Measurements from ENCODE around the gene ARHGAP28. TPM values are rescaled to one million over a fixed set of nuclear protein-coding genes. Genes with fewer than 3 reads are reported as not detected.

ARHGAP28 gene
- total and polyA plus RNA-seq, 9 donors: 18.7 to 36.0 (median 25.4) TPM

DNA sequence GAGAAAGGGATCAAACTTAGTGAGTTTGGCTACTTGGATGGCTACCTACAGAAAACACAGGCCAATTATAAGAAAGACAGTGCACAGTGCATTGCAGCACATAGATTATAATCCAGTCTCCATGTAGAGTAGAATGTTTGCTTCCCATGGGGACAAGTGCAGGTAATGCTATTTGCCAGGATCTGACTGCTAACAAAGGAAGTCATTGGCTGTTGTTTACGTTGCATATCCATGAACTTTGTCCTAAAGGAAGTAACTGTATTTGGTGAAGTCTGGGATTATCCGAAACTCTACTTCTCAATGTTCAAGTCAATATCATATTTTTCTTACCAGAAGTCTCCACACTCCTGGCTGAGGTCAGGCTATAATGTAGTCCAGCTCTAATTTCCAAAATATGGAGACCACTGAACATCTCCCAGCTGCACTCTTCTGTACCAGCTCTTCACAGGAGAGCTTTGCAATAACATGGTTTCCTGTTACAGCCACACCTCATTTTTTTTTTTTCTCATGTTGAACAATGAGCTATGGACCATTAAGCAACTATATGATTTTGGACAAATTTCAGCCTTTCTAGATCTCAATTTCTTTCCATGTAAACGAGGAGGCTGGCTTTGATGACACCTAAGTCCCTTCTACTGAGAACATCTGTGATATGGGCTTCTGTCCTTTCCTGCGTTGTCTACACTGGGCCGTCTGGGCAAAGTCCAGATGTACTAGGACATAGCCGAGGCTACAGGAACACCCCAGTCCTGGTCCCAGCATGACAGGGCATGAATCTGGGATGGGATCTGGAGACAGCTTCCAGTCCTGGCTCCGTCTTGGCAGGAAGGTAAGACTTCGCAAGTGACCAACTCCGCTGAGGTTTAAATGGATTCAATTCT lies 233.3 kb downstream of the ARHGAP28 start:
- Histone ChIP-seq H3K4me3 (ENCODE audit: low read length) (no peak overlapping the region), H3K4me1 (ENCODE audit: control insufficient read depth, insufficient read depth, low read length) (no peaks in the 10 kb centered on the region), H3K9me3 (replicated peaks; ENCODE audit: control insufficient read depth, low read depth, low read length) (no peaks in the 10 kb centered on the region), H3K27ac (ENCODE audit: low read length) (no peak overlapping the region), H3K36me3 (ENCODE audit: control insufficient read depth, insufficient read depth, low read length) (no peaks in the 10 kb centered on the region), H3K27me3 (ENCODE audit: control insufficient read depth, insufficient read depth, low read length) (no peaks in the 10 kb centered on the region)
- DNase-seq: no peak
- WGBS (ENCODE audit: insufficient coverage): 95% methylated on average over 8 of the region's 9 CpGs

GRCh38 chr18:6963452-6964097 lies 234.1 kb downstream of the ARHGAP28 start:
- Histone ChIP-seq H3K27ac (ENCODE audit: low read length) (no peak overlapping the region), H3K4me3 (ENCODE audit: low read length) (no peak overlapping the region), H3K9me3 (replicated peaks; ENCODE audit: control insufficient read depth, low read depth, low read length) (no peaks in the 10 kb centered on the region), H3K4me1 (ENCODE audit: control insufficient read depth, insufficient read depth, low read length) (no peaks in the 10 kb centered on the region), H3K27me3 (ENCODE audit: control insufficient read depth, insufficient read depth, low read length) (no peaks in the 10 kb centered on the region), H3K36me3 (ENCODE audit: control insufficient read depth, insufficient read depth, low read length) (no peaks in the 10 kb centered on the region)
- WGBS (ENCODE audit: insufficient coverage): 70% methylated on average over 1 of the region's 2 CpGs
- DNase-seq: no peak
